OCI-LY1 (cell line): Measurements from ENCODE around the gene PRPF19.

ENCODE experiments used
- EZH2 ChIP-seq: fragments of 200-600 bp; sonication (generic), shearing (Covaris generic); IDR thresholded peaks from 2 replicates; pipeline ENCODE4 v1.8.0; 2017; ENCODE audit warnings: borderline replicate concordance, mixed run types, mild to moderate bottlenecking, antibody characterized with exemption, low read length, moderate library complexity, mixed read lengths
- TF ChIP-seq, protein P1 (sequence below): fragments of 200-600 bp; sonication (generic), shearing (Covaris generic); IDR thresholded peaks from 2 replicates; pipeline ENCODE4 v1.5.1; 2017; ENCODE audit warnings: mild to moderate bottlenecking, antibody characterized with exemption, low read length, moderate library complexity, mixed read lengths

DNA sequence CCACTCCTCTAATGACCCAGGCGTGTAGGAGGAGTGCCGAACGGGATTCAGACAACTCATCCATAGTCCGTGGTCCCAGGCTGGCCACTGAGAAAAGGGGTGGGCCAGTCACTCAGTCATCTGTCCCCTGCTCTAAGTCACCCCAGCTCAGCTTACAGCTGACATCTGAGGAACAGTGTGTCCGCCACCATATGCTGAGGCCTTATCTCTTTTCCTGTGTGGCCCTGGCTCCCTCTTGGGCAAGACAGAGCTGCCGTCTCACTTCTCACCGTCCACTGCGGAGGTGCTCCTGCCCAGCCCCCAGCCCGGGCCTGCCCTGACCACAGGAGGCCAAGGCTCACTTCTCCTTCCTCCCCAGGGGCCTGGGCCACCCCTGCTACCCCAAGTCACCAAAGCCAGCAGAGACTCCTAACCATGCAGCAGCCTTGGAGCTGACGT, 57.7 kb downstream of the PRPF19 start:
- TF ChIP-seq, protein P1, sequence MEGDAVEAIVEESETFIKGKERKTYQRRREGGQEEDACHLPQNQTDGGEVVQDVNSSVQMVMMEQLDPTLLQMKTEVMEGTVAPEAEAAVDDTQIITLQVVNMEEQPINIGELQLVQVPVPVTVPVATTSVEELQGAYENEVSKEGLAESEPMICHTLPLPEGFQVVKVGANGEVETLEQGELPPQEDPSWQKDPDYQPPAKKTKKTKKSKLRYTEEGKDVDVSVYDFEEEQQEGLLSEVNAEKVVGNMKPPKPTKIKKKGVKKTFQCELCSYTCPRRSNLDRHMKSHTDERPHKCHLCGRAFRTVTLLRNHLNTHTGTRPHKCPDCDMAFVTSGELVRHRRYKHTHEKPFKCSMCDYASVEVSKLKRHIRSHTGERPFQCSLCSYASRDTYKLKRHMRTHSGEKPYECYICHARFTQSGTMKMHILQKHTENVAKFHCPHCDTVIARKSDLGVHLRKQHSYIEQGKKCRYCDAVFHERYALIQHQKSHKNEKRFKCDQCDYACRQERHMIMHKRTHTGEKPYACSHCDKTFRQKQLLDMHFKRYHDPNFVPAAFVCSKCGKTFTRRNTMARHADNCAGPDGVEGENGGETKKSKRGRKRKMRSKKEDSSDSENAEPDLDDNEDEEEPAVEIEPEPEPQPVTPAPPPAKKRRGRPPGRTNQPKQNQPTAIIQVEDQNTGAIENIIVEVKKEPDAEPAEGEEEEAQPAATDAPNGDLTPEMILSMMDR, result no peak
- no peak for TF ChIP-seq EZH2
